Activated CD4-positive, alpha-beta T cell treated with anti-CD3 and anti-CD28 coated beads, Interleukin-2, amount 10 ng/mL, durations not matched to agents 24 days and 14 days (primary cell): ENCODE data around the gene LRRN4CL. TPM values are rescaled to one million over a fixed set of nuclear protein-coding genes. Genes with fewer than 3 reads are reported as not detected.
"Not testable (repeated sequence)": the region's sequence is repeated elsewhere in the genome, so short reads cannot be mapped to it uniquely, and the experiment has no call there.

Experiments
- DNase-seq: peaks from one replicate; pipeline ENCODE4 v3.0.0; 2022
- H3K27ac Mint-ChIP-seq: one replicate; pipeline ENCODE4 v1.8.0; 2022; ENCODE audit warnings: mild to moderate bottlenecking, mixed read lengths
- H3K27me3 Mint-ChIP-seq: one replicate; pipeline ENCODE4 v1.8.0; 2022; ENCODE audit warnings: mixed read lengths
- H3K36me3 Mint-ChIP-seq: one replicate; pipeline ENCODE4 v1.8.0; 2022; ENCODE audit warnings: low read depth, mild to moderate bottlenecking, mixed read lengths
- H3K4me1 Mint-ChIP-seq: one replicate; pipeline ENCODE4 v1.8.0; 2021; ENCODE audit warnings: mixed read lengths
- H3K4me3 Mint-ChIP-seq: one replicate; pipeline ENCODE4 v1.8.0; 2022; ENCODE audit warnings: mild to moderate bottlenecking, moderate library complexity, mixed read lengths
- H3K9me3 Mint-ChIP-seq: one replicate; pipeline ENCODE4 v1.8.0; 2021; ENCODE audit warnings: mixed read lengths
- intact Hi-C: fragments of 100-400 bp; cut with micrococcal nuclease; formaldehyde crosslinking; loops from one replicate; pipeline ENCODE4 v1.15.1; 2023
- total RNA-seq: library from RNA; stranded (reverse); gene quantifications from 2 replicates; pipeline ENCODE4 v1.2.3, GENCODE V29; 2022

LRRN4CL gene
- total RNA-seq, 1 donor from 2014 or later, result 0.16 TPM

DNA sequence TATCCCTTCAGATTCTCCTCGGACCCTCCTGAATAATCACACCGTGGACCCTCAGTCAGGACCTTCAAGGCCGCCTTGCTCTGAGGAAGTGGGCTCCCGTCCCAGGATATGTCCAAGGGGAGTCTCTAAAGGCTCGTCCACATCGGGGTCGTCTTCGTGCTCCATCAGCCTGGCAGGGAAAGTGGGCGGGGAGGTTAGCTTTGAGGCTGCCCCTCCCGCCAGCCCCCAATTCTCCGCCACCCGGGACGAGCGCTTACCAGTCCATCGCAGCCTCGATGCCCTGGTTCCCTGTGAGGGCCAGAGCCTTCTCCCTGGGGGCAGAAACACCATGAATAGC lies 10.9 kb downstream of the LRRN4CL start:
- no peak for DNase-seq
- peaks cover 29% of the 10 kb centered on the region for H3K4me1 Mint-ChIP-seq
- peak overlapping the region; percentile 96 for H3K27ac Mint-ChIP-seq
- H3K4me3 Mint-ChIP-seq, result peak overlapping the region; percentile 85
- no peaks in the 10 kb centered on the region for H3K9me3 Mint-ChIP-seq
- intact Hi-C loops, result loop anchor here (2.0 to 10.0 kb wide), 3 partner anchors 14 to 254 kb away; partner anchors contain the start of genes C11orf98, CSKMT and INTS5
- H3K27me3 Mint-ChIP-seq, result no peaks in the 10 kb centered on the region
- H3K36me3 Mint-ChIP-seq, result peaks cover 29% of the 10 kb centered on the region

DNA sequence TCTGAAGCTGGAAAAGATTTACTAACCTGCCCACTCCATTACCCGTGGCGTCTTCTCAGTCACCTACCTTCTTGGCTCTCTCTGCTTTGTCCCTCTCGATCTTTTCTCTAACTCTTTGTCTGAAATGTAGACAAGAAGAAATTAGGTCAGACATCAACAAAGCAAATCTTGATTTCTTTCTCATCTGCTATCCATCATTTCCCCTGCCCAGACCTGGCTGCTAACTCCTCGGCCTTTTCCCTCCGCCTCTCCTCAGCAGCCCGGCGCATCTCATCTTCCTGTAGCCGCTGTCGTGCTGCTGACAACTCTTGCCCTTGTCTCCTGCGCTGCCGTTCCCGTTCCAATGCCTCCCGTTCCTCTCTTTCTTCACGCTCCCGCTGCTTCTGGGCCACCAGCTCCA lies 11.6 kb downstream of the LRRN4CL start:
- Mint-ChIP-seq H3K4me3 (peak overlapping the region; percentile 85), H3K27ac (peak overlapping the region; percentile 96), H3K9me3 (no peaks in the 10 kb centered on the region), H3K36me3 (peaks cover 31% of the 10 kb centered on the region), H3K4me1 (peaks cover 29% of the 10 kb centered on the region), H3K27me3 (no peaks in the 10 kb centered on the region)
- DNase-seq, result no peak
- intact Hi-C loops, result loop anchor here (2.0 to 10.0 kb wide), 3 partner anchors 13 to 253 kb away; partner anchors contain the start of genes C11orf98, CSKMT and INTS5

DNA sequence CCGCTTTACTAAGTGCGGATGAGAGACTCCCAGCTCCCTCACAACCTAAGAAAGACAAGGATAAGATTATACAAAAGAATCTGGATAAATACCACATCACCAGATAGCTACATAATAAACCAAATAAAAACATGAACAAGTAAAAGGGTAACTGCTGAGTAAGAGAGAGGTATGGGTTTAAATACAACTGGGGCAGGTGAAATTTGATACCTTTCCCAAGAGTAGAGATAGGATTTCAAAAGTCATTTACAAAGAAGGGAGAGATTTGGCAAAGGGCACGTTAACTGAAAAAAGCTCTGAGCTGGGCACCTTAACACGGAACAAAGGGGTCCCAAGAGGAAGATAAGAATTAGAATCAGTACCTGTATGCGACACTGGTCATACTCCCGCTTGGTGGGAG lies 12.2 kb downstream of the LRRN4CL start:
- Mint-ChIP-seq H3K4me3 (peak overlapping the region; percentile 85), H3K9me3 (no peaks in the 10 kb centered on the region), H3K27ac (peak overlapping the region; percentile 23), H3K4me1 (peaks cover 34% of the 10 kb centered on the region), H3K27me3 (no peaks in the 10 kb centered on the region), H3K36me3 (peaks cover 34% of the 10 kb centered on the region)
- intact Hi-C loops, result loop anchor here (10.0 kb wide), 1 partner anchor 252 kb away; no protein-coding TSS in a partner anchor
- no peak for DNase-seq

DNA sequence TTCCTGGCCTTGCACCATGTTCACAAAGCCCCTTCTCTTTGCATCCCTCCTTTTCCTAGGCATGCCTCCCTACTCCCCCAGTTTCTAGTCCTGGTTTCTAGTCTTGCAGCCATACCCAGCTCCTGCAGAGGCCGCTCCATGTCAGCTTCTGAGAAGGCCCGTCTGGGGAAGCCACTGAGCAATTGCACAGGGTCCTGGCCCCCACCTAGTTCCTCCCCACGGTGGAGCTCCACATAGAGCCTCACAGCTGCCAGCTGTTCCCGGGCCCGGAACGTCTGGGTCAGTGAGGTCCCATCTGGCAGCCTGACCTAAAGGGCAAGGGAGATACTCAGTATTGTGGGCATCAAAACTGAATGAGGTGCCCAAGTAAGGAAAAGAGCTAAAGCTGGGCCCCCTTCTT lies 12.6 kb downstream of the LRRN4CL start:
- no peak for DNase-seq
- peaks cover 35% of the 10 kb centered on the region for H3K4me1 Mint-ChIP-seq
- H3K36me3 Mint-ChIP-seq, result peaks cover 37% of the 10 kb centered on the region
- no peaks in the 10 kb centered on the region for H3K9me3 Mint-ChIP-seq
- no peaks in the 10 kb centered on the region for H3K27me3 Mint-ChIP-seq
- no peak overlapping the region for H3K27ac Mint-ChIP-seq
- intact Hi-C loops, result loop anchor here (10.0 kb wide), 1 partner anchor 252 kb away; no protein-coding TSS in a partner anchor
- peak overlapping the region; percentile 85 for H3K4me3 Mint-ChIP-seq

DNA sequence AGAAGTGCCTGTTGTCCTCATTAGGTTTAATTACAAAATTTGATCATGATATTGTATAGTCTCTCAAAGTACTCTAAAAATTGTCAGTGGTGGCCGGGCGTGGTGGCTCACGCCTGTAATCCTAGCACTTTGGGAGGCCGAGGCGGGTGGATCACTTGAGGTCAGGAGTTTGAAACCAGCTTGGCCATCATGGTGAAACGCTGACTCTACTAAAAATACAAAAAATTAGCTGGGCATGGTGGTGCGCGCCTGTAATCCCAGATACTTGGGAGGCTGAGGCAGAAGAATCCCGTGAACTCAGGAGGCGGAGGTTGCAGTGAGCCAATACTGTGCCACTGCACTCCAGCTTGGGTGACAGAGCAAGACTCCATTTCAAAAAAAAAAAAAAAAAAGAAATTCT lies 13.9 kb downstream of the LRRN4CL start:
- intact Hi-C loops, result loop anchor here (10.0 kb wide), 1 partner anchor 251 kb away; no protein-coding TSS in a partner anchor

DNA sequence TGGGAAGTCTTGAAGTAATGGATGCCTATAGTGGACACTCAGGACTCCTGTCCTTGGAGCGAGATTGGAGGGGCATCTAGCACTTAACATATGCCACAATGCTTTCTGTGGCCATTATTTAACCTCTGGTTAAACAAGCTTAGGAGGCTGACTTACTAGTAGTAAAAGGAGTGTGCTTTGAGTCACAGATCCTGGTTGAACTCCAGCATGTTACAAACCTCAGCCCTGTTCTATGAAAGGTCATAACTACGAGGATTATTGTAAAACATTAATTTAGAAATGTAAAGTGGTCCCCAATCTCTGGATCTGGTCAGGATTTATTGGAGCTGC lies 16.2 kb downstream of the LRRN4CL start:
- intact Hi-C loops, result loop anchor here (2.0 to 10.0 kb wide), 4 partner anchors 36 to 1246 kb away; partner anchors contain the start of genes CPSF7, HNRNPUL2 and TTC9C
- no peaks in the 10 kb centered on the region for H3K9me3 Mint-ChIP-seq
- H3K4me1 Mint-ChIP-seq, result peaks cover 42% of the 10 kb centered on the region
- no peak for DNase-seq
- H3K27ac Mint-ChIP-seq, result peak overlapping the region; percentile 92
- peak overlapping the region; percentile 88 for H3K4me3 Mint-ChIP-seq
- H3K27me3 Mint-ChIP-seq, result no peaks in the 10 kb centered on the region
- peaks cover 59% of the 10 kb centered on the region for H3K36me3 Mint-ChIP-seq

More for the DNA sequence above, 13.9 kb downstream of the LRRN4CL start:
- H3K4me3 Mint-ChIP-seq, H3K27ac Mint-ChIP-seq, DNase-seq, H3K27me3 Mint-ChIP-seq, H3K9me3 Mint-ChIP-seq: not testable (repeated sequence)
- H3K36me3 Mint-ChIP-seq, result peaks cover 47% of the 10 kb centered on the region
- H3K4me1 Mint-ChIP-seq, result peaks cover 37% of the 10 kb centered on the region

DNA sequence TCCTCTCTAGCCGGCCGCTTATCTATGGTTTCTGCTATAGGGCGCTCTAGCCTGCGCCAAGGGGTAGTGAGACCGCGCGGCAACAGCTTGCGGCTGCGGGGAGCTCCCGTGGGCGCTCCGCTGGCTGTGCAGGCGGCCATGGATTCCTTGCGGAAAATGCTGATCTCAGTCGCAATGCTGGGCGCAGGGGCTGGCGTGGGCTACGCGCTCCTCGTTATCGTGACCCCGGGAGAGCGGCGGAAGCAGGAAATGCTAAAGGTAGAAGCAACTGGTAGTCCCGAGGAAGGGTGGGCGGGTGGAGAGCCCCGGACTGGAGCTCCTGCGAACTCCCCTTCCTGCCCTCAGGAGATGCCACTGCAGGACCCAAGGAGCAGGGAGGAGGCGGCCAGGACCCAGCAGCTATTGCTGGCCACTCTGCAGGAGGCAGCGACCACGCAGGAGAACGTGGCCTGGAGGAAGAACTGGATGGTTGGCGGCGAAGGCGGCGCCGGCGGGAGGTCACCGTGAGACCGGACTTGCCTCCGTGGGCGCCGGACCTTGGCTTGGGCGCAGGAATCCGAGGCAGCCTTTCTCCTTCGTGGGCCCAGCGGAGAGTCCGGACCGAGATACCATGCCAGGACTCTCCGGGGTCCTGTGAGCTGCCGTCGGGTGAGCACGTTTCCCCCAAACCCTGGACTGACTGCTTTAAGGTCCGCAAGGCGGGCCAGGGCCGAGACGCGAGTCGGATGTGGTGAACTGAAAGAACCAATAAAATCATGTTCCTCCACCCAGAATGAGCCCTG lies 17.5 kb downstream of the LRRN4CL start, which contains the start of the genes LBHD1 and UQCC3:
Gene LBHD1 (minus strand): TSS at position 660 of the 782 bp plus-strand sequence. CDS start 2,236 bp downstream, outside the sequence.
Gene UQCC3 (plus strand): TSS at position 66 of the 782 bp plus-strand sequence. CDS start 73 bp downstream, at position 139.
- Mint-ChIP-seq H3K4me3 (peak within 1 kb of the TSS; percentile 88), H3K36me3 (peaks cover 55% of the 10 kb centered on the region), H3K4me1 (peaks cover 38% of the 10 kb centered on the region), H3K9me3 (no peaks in the 10 kb centered on the region), H3K27me3 (no peaks in the 10 kb centered on the region), H3K27ac (peak within 1 kb of the TSS; percentile 92)
- intact Hi-C loops, result loop anchor here (1.0 to 10.0 kb wide), 7 partner anchors 8 to 1244 kb away; partner anchors contain the start of genes CPSF7, HNRNPUL2, INTS5 and SLC3A2
- peak; percentile 94 for DNase-seq

DNA sequence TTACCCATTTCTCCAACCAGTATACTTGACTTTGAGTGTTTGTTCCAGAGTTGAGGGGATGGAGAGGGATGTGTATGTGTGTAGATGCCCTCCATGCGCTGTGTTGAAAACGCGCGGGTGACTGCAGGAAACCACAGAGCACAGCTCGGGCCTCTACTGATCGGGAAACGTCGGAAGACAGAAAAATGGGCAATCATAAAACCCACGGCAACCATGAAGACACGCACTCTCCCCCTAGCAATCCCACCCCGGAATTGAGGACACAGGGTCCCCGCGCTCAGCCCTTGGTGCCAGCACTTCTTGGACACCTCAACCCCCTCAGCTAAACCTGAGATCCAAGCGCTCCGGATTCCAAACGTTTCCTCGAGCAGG lies 18.1 kb downstream of the LRRN4CL start:
- peaks cover 41% of the 10 kb centered on the region for H3K4me1 Mint-ChIP-seq
- peak overlapping the region; percentile 92 for H3K27ac Mint-ChIP-seq
- DNase-seq, result no peak
- H3K36me3 Mint-ChIP-seq, result peaks cover 56% of the 10 kb centered on the region
- no peaks in the 10 kb centered on the region for H3K9me3 Mint-ChIP-seq
- no peaks in the 10 kb centered on the region for H3K27me3 Mint-ChIP-seq
- intact Hi-C loops, result loop anchor here (1.0 to 10.0 kb wide), 6 partner anchors 8 to 1244 kb away; partner anchors contain the start of genes CPSF7, HNRNPUL2, INTS5 and SLC3A2
- H3K4me3 Mint-ChIP-seq, result peak overlapping the region; percentile 88

DNA sequence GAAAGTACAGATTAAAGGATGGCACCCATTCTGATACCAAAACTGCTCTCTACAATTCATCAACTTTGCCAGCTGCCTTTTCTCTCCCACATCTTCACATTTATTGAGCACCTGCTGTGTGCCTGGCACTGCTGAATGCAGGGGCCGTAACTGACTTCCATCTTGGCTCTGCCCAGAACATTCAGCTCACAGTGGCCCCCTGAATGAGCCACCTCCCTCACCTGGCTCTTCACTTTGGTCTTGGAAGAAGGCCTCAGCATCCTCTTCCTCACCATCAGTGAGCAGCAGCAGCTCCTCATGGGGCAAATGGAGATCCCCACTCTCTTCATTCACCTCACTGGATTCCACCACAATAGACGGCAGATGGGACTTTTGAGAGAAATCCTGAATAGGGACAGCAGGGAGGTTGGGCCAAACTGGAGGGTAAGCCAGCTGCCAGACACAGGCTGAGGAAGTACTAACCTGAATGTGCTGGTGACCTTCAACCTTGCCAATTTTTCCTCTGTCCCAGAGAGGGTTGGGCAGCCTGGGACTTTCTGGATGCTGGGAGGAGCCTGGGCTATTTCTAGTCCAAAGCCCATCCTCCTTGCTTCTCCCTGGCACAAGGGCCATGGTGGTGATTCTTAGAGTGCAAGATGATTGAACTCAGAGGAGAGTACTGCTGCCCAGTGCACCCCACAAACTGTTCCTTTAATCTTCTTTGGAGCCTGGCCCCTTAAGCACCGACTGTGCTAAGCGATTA lies 19.7 kb downstream of the LRRN4CL start:
- H3K36me3 Mint-ChIP-seq, result peaks cover 60% of the 10 kb centered on the region
- H3K27me3 Mint-ChIP-seq, result no peaks in the 10 kb centered on the region
- intact Hi-C loops, result loop anchor here (2.0 to 10.0 kb wide), 6 partner anchors 17 to 1242 kb away; partner anchors contain the start of genes CPSF7, HNRNPUL2, INTS5 and POLR2G
- peaks cover 37% of the 10 kb centered on the region for H3K4me1 Mint-ChIP-seq
- H3K4me3 Mint-ChIP-seq, result peak overlapping the region; percentile 88
- no peak for DNase-seq
- no peaks in the 10 kb centered on the region for H3K9me3 Mint-ChIP-seq
- H3K27ac Mint-ChIP-seq, result peak overlapping the region; percentile 92

DNA sequence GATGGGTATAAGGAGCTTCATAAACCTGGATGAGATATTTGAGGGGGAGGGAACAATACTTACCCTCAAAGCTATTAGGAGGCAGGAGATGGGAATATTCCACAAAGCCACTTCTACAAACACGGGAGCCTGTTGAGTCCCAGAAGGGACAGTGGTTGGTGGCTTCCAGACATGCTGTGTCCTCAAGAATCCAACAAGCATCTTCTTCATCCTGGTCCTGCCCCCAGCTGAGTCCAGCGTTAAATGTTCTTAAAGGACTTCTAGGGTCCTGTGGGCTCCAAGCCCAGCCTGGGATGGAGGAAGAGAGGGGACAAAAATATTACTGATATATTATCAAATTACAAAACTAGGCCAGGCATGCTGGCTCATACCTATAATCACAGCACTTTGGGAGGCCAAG lies 21.9 kb downstream of the LRRN4CL start:
- peaks cover 65% of the 10 kb centered on the region for H3K36me3 Mint-ChIP-seq
- intact Hi-C loops, result loop anchor here (5.0 kb wide), 2 partner anchors 95 to 175 kb away; partner anchors contain the start of gene POLR2G

DNA sequence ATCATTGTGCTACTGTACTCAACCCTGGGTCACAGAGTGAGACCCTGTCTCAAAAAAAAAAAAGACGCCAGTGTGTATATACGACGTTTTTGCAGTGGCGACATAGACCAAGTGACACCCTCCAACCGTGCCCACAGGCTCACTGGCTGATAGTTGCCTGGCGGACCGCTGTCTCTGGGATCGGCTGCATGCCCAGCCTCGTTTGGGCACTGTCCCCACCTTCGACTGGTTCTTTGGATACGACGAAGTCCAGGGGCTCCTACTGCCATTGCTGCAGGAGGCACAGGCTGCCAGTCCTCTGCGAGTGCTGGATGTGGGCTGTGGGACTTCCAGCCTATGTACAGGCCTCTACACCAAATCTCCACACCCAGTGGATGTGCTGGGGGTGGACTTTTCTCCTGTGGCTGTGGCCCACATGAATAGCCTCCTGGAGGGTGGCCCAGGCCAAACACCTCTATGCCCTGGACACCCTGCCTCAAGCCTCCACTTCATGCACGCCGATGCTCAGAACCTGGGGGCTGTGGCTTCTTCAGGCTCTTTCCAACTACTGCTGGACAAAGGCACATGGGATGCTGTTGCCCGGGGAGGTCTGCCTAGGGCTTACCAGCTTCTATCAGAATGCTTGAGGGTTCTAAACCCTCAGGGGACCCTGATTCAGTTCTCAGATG lies 22.9 kb downstream of the LRRN4CL start:
- H3K27me3 Mint-ChIP-seq, result no peaks in the 10 kb centered on the region
- peak overlapping the region; percentile 65 for H3K27ac Mint-ChIP-seq
- H3K9me3 Mint-ChIP-seq, result no peaks in the 10 kb centered on the region
- peaks cover 58% of the 10 kb centered on the region for H3K36me3 Mint-ChIP-seq
- DNase-seq, result peak; percentile 71
- intact Hi-C loops, result loop anchor here (5.0 kb wide), 2 partner anchors 96 to 176 kb away; partner anchors contain the start of gene POLR2G
- peaks cover 35% of the 10 kb centered on the region for H3K4me1 Mint-ChIP-seq
- peak overlapping the region; percentile 98 for H3K4me3 Mint-ChIP-seq

More for the DNA sequence above, 21.9 kb downstream of the LRRN4CL start:
- no peak for DNase-seq
- H3K4me1 Mint-ChIP-seq, result peaks cover 39% of the 10 kb centered on the region
- H3K27ac Mint-ChIP-seq, result peak overlapping the region; percentile 65
- peak overlapping the region; percentile 98 for H3K4me3 Mint-ChIP-seq
- H3K9me3 Mint-ChIP-seq, result no peaks in the 10 kb centered on the region
- no peaks in the 10 kb centered on the region for H3K27me3 Mint-ChIP-seq

DNA sequence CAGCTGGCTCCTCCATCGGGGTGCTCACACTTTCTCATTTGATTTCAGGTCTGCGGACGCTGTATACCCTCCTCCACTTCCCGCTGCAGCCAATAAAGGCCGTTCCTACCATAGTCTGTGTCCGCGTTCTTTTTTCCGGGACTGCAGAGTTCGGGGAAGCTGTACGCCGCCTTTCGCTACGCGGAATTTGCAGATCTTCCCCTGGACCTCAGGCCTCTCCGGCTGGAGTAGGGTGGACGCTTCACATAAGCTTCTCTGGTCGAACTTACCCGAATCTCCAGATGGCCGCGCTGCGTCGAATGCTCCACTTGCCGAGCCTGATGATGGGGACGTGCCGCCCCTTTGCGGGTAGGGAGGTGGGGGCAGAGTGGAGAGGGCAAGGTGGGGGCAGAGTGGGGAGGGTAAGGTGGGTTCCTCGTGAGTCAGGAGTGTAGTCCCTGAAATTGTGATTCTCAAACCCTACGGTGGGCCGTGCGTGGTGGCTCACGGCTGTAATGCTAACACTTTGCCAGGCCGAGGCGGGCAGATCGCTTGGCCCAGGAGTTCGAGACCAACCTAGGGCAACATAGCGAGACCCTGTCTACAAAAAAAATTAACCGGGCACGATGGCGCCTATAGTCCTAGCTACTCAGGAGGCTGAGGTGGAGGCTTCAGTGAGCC lies 23.6 kb downstream of the LRRN4CL start:
- Mint-ChIP-seq H3K4me3 (peak overlapping the region; percentile 98), H3K9me3 (no peaks in the 10 kb centered on the region), H3K27ac (peak overlapping the region; percentile 93), H3K4me1 (peaks cover 31% of the 10 kb centered on the region), H3K36me3 (peaks cover 53% of the 10 kb centered on the region), H3K27me3 (no peaks in the 10 kb centered on the region)
- intact Hi-C loops, result loop anchor here (1.0 to 5.0 kb wide), 9 partner anchors 12 to 177 kb away; partner anchors contain the start of genes EML3, GANAB, INTS5 and POLR2G
- peak; percentile 84 for DNase-seq
